ENCODE data around the gene HDHD5.

HDHD5 gene

DNA sequence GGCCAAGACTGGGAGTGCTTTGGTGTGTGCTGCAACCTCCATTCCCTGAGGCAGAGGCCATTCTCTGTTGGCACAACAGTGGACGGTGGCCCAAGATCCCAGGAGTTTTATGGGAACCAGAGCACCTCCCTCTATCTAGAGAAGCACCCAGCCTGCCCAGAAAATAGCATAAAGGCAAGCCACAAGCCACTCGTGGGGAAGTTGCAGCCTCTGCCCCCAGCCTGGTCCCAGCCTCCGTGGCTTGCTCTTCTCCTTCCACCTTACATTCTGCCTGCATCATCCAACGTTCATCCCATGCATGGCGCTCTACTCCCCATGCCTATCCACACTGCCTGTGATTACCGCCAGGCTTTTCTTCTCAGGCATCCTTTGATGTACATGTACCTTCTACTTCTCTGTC, 58.5 kb downstream of the HDHD5 start:
- ATAC-seq, result no peak
- no peak for TF ChIP-seq ZNF8 (CRISPR knock-in tag; IDR thresholded peaks at IDR 0.05)
- TF ChIP-seq SNAI2 (CRISPR knock-in tag; IDR thresholded peaks at IDR 0.05), result no peak
- TF ChIP-seq ESRRG (CRISPR knock-in tag; IDR thresholded peaks at IDR 0.05), result no peak
- TF ChIP-seq CSDC2 (CRISPR knock-in tag; IDR thresholded peaks at IDR 0.05), result no peak
- no peak for TF ChIP-seq RARB (CRISPR knock-in tag; IDR thresholded peaks at IDR 0.05)
- TF ChIP-seq GLIS3 (CRISPR knock-in tag; IDR thresholded peaks at IDR 0.05), result no peak
- TF ChIP-seq TOX (CRISPR knock-in tag; IDR thresholded peaks at IDR 0.05; ENCODE audit: borderline replicate concordance), result no peak
- TF ChIP-seq, protein P1, sequence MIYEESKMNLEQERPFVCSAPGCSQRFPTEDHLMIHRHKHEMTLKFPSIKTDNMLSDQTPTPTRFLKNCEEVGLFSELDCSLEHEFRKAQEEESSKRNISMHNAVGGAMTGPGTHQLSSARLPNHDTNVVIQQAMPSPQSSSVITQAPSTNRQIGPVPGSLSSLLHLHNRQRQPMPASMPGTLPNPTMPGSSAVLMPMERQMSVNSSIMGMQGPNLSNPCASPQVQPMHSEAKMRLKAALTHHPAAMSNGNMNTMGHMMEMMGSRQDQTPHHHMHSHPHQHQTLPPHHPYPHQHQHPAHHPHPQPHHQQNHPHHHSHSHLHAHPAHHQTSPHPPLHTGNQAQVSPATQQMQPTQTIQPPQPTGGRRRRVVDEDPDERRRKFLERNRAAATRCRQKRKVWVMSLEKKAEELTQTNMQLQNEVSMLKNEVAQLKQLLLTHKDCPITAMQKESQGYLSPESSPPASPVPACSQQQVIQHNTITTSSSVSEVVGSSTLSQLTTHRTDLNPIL (CRISPR knock-in tag; IDR thresholded peaks at IDR 0.05; ENCODE audit: low read depth), result no peak
- TF ChIP-seq, protein P2, sequence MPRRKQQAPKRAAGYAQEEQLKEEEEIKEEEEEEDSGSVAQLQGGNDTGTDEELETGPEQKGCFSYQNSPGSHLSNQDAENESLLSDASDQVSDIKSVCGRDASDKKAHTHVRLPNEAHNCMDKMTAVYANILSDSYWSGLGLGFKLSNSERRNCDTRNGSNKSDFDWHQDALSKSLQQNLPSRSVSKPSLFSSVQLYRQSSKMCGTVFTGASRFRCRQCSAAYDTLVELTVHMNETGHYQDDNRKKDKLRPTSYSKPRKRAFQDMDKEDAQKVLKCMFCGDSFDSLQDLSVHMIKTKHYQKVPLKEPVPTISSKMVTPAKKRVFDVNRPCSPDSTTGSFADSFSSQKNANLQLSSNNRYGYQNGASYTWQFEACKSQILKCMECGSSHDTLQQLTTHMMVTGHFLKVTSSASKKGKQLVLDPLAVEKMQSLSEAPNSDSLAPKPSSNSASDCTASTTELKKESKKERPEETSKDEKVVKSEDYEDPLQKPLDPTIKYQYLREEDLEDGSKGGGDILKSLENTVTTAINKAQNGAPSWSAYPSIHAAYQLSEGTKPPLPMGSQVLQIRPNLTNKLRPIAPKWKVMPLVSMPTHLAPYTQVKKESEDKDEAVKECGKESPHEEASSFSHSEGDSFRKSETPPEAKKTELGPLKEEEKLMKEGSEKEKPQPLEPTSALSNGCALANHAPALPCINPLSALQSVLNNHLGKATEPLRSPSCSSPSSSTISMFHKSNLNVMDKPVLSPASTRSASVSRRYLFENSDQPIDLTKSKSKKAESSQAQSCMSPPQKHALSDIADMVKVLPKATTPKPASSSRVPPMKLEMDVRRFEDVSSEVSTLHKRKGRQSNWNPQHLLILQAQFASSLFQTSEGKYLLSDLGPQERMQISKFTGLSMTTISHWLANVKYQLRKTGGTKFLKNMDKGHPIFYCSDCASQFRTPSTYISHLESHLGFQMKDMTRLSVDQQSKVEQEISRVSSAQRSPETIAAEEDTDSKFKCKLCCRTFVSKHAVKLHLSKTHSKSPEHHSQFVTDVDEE (CRISPR knock-in tag; IDR thresholded peaks at IDR 0.05), result no peak
- no peak for TF ChIP-seq ARNTL (CRISPR knock-in tag; IDR thresholded peaks at IDR 0.05; ENCODE audit: borderline replicate concordance, low read depth)
- TF ChIP-seq ZFP30 (CRISPR knock-in tag; IDR thresholded peaks at IDR 0.05), result no peak
- TF ChIP-seq ISL1 (CRISPR knock-in tag; IDR thresholded peaks at IDR 0.05), result no peak
- TF ChIP-seq ZNF70 (CRISPR knock-in tag; IDR thresholded peaks at IDR 0.05), result no peak
- no peak for TF ChIP-seq ZNF565 (CRISPR knock-in tag; conservative IDR thresholded peaks at IDR 0.05; ENCODE audit: low read depth)
- no peak for TF ChIP-seq OSR1 (CRISPR knock-in tag; IDR thresholded peaks at IDR 0.05)
- TF ChIP-seq, protein P3, sequence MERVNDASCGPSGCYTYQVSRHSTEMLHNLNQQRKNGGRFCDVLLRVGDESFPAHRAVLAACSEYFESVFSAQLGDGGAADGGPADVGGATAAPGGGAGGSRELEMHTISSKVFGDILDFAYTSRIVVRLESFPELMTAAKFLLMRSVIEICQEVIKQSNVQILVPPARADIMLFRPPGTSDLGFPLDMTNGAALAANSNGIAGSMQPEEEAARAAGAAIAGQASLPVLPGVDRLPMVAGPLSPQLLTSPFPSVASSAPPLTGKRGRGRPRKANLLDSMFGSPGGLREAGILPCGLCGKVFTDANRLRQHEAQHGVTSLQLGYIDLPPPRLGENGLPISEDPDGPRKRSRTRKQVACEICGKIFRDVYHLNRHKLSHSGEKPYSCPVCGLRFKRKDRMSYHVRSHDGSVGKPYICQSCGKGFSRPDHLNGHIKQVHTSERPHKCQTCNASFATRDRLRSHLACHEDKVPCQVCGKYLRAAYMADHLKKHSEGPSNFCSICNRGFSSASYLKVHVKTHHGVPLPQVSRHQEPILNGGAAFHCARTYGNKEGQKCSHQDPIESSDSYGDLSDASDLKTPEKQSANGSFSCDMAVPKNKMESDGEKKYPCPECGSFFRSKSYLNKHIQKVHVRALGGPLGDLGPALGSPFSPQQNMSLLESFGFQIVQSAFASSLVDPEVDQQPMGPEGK (CRISPR knock-in tag; IDR thresholded peaks at IDR 0.05; ENCODE audit: borderline replicate concordance), result no peak
- no peak for TF ChIP-seq TCF4 (CRISPR knock-in tag; IDR thresholded peaks at IDR 0.05; ENCODE audit: borderline replicate concordance)
- no peak for TF ChIP-seq PPARA (CRISPR knock-in tag; IDR thresholded peaks at IDR 0.05; ENCODE audit: borderline replicate concordance)
- TF ChIP-seq, protein P4, sequence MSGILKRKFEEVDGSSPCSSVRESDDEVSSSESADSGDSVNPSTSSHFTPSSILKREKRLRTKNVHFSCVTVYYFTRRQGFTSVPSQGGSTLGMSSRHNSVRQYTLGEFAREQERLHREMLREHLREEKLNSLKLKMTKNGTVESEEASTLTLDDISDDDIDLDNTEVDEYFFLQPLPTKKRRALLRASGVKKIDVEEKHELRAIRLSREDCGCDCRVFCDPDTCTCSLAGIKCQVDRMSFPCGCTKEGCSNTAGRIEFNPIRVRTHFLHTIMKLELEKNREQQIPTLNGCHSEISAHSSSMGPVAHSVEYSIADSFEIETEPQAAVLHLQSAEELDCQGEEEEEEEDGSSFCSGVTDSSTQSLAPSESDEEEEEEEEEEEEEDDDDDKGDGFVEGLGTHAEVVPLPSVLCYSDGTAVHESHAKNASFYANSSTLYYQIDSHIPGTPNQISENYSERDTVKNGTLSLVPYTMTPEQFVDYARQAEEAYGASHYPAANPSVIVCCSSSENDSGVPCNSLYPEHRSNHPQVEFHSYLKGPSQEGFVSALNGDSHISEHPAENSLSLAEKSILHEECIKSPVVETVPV (CRISPR knock-in tag; IDR thresholded peaks at IDR 0.05), result no peak

DNA sequence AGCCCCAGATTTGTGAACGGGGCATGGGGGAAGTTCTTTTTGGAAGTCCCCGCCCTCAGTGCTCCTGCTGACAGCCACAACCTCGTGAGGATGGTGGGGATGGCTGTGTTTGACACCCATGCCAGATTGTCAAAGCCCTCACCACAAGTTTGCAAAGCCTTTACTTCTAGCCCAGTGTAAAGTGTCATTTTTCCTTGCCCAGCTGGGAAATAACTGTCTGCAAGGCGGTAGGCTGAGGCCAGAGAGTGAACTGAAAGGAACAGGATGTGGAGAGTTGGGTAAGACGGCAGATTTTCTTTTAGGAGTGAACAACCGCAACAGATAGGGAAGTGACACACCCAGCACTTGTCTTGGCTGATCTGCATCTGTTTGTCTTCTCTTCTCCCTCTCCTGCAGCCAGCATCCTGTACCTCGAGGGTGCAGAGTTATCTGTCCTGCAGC, 60.7 kb downstream of the HDHD5 start:
- ATAC-seq, result no peak
- TF ChIP-seq ISL1 (CRISPR knock-in tag; IDR thresholded peaks at IDR 0.05), result no peak
- no peak for TF ChIP-seq PPARA (CRISPR knock-in tag; IDR thresholded peaks at IDR 0.05; ENCODE audit: borderline replicate concordance)
- TF ChIP-seq, protein P2 (CRISPR knock-in tag; IDR thresholded peaks at IDR 0.05), result no peak
- no peak for TF ChIP-seq ZC3H10 (CRISPR knock-in tag; IDR thresholded peaks at IDR 0.05)
- no peak for TF ChIP-seq TOX (CRISPR knock-in tag; IDR thresholded peaks at IDR 0.05; ENCODE audit: borderline replicate concordance)
- TF ChIP-seq CSDC2 (CRISPR knock-in tag; IDR thresholded peaks at IDR 0.05), result no peak
- TF ChIP-seq BACH2 (CRISPR knock-in tag; IDR thresholded peaks at IDR 0.05; ENCODE audit: borderline replicate concordance), result no peak
- TF ChIP-seq, protein P5, sequence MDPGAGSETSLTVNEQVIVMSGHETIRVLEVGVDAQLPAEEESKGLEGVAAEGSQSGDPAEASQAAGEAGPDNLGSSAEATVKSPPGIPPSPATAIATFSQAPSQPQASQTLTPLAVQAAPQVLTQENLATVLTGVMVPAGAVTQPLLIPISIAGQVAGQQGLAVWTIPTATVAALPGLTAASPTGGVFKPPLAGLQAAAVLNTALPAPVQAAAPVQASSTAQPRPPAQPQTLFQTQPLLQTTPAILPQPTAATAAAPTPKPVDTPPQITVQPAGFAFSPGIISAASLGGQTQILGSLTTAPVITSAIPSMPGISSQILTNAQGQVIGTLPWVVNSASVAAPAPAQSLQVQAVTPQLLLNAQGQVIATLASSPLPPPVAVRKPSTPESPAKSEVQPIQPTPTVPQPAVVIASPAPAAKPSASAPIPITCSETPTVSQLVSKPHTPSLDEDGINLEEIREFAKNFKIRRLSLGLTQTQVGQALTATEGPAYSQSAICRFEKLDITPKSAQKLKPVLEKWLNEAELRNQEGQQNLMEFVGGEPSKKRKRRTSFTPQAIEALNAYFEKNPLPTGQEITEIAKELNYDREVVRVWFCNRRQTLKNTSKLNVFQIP (CRISPR knock-in tag; IDR thresholded peaks at IDR 0.05; ENCODE audit: borderline replicate concordance, low read depth), result no peak
- no peak for TF ChIP-seq ZFP3 (CRISPR knock-in tag; IDR thresholded peaks at IDR 0.05)
